Measurements from ENCODE around the gene ELP2.
A peak's percentile ranks its signal among the peaks of the same experiment; 100 is the strongest.

The ELP2 gene

DNA sequence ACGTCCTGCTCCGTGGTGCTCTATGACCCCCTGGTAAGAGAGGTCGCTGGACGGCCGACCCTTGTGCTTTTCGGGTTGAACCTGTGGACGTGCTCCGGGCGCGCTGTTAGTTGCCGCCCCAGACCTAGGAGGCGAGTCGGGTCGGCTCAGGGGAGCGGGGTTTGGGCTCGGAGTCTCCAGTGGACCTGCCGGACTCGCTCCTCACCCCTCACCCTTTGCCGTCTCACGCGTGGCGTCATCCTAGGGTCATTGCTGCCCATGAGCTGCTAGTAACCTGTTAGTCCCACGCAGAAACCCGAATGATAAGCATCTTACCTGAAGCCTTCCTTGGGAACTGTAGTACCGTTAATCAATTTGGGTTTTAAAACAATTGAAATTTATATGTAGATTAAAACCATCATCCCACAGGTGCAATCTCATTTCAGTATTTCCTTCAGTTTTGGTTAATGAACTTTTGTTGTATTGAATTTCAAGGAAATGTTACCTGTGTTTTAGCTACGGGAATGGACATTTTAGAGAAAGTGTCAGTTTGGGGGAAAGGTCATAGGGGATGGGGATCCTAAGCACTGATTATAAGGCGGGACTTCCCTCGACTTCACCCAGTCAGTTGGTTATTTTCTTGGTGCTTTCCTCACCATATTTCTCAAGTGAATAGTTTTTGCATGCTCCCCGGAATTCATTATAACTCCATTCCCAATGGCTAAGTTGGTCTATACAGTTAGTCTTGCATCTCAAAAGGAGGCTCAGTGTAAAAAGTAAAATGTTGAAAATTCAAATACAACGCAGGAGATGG is 536 bp downstream of the ELP2 start:
- Histone ChIP-seq H3K36me3 (ENCODE audit: control insufficient read depth, insufficient read depth, low read length) (peaks cover 2% of the 10 kb centered on the region; the same call in 1 of the 2 replicates), H3K27me3 (replicated peaks; ENCODE audit: control insufficient read depth, insufficient read depth, low read length) (no peaks in the 10 kb centered on the region), H3K4me3 (replicated peaks; ENCODE audit: low read depth, low read length) (peak overlapping the region; percentile 100)
- no peak for DNase-seq (ENCODE audit: extremely low read depth, insufficient read length)
- TF ChIP-seq, protein P1, sequence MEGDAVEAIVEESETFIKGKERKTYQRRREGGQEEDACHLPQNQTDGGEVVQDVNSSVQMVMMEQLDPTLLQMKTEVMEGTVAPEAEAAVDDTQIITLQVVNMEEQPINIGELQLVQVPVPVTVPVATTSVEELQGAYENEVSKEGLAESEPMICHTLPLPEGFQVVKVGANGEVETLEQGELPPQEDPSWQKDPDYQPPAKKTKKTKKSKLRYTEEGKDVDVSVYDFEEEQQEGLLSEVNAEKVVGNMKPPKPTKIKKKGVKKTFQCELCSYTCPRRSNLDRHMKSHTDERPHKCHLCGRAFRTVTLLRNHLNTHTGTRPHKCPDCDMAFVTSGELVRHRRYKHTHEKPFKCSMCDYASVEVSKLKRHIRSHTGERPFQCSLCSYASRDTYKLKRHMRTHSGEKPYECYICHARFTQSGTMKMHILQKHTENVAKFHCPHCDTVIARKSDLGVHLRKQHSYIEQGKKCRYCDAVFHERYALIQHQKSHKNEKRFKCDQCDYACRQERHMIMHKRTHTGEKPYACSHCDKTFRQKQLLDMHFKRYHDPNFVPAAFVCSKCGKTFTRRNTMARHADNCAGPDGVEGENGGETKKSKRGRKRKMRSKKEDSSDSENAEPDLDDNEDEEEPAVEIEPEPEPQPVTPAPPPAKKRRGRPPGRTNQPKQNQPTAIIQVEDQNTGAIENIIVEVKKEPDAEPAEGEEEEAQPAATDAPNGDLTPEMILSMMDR (IDR thresholded peaks at IDR 0.05; ENCODE audit: insufficient read depth, low read length, poor library complexity, severe bottlenecking) = no peak

- Histone ChIP-seq H3K4me3 (replicated peaks; ENCODE audit: low read depth, low read length) (peak overlapping the region; percentile 100), H3K27me3 (replicated peaks; ENCODE audit: control insufficient read depth, insufficient read depth, low read length) (no peaks in the 10 kb centered on the region), H3K36me3 (ENCODE audit: control insufficient read depth, insufficient read depth, low read length) (peaks cover 2% of the 10 kb centered on the region; the same call in 1 of the 2 replicates)
- TF ChIP-seq, protein P1 (IDR thresholded peaks at IDR 0.05; ENCODE audit: insufficient read depth, low read length, poor library complexity, severe bottlenecking) = no peak
- no peak for DNase-seq (ENCODE audit: extremely low read depth, insufficient read length)
These were observed 1.4 kb downstream of the ELP2 start for GRCh38 chr18:36130883-36131653.

DNA sequence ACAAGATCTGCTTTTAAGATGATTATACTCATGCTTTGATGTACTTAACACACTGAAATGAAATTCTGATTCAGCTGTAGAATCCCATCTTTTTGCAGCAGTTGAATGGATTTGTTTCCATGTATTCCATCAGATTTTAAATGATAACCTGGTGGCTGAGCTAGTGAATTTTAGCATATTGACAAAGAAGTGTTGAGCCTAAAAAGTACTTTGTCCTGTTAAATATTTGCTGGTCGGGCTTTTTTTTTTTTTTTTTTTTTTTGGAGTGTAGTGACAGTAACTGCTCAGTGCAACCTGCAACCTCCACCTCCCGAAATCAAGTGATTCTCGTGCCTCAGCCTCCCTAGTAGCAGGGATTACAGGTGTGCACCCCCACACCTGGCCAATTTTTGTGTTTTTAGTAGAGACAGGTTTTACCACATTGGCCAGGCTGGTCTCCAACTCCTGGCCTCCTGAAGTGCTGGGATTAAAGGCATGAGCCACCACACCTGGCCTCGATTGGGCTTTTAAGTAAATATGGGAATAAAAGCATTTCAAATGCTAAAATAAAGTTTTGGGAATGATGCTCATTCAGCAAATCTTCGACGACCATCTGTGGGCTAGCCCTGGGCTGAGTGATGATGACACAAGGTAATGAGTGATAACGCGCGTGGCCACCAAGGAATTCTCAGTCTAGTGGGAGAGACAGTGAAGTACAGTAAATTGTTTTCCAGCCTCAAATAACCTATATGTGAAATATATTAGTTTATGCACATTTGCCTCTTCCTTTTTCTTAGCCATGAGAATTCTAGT is 2.2 kb downstream of the ELP2 start:
- Histone ChIP-seq H3K4me3 (replicated peaks; ENCODE audit: low read depth, low read length) (peak overlapping the region; percentile 100), H3K36me3 (ENCODE audit: control insufficient read depth, insufficient read depth, low read length) (no peaks in the 10 kb centered on the region; the same call in 1 of the 2 replicates), H3K27me3 (replicated peaks; ENCODE audit: control insufficient read depth, insufficient read depth, low read length) (no peaks in the 10 kb centered on the region)
- no peak for DNase-seq (ENCODE audit: extremely low read depth, insufficient read length)
- TF ChIP-seq, protein P1 (IDR thresholded peaks at IDR 0.05; ENCODE audit: insufficient read depth, low read length, poor library complexity, severe bottlenecking) = no peak

GRCh38 chr18:36132756-36133155 is 3.1 kb downstream of the ELP2 start:
- Histone ChIP-seq H3K4me3 (replicated peaks; ENCODE audit: low read depth, low read length) (no peak overlapping the region), H3K27me3 (replicated peaks; ENCODE audit: control insufficient read depth, insufficient read depth, low read length) (no peaks in the 10 kb centered on the region), H3K36me3 (ENCODE audit: control insufficient read depth, insufficient read depth, low read length) (no peaks in the 10 kb centered on the region; the same call in 1 of the 2 replicates)
- no peak for DNase-seq (ENCODE audit: extremely low read depth, insufficient read length)
- TF ChIP-seq, protein P1 (IDR thresholded peaks at IDR 0.05; ENCODE audit: insufficient read depth, low read length, poor library complexity, severe bottlenecking) = no peak

DNA sequence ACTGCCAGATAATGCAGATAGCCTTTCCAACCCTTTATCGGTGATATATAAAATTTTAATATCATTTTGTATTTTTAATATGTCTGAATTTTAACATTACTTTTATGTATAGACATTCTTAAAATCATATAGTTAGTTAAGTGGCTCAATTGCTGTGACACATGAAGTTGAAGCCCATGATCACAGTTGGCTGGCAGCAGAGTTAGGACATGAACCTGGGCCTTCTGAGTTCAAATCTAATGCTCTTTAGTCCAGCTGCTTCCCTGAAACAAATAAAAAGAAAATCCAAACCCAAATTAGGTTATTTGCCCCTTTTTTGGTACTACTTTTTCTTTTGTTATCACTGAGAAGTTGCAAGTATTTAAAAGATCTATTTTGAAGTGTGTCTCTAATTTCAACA is 5.6 kb downstream of the ELP2 start:
- no peak for DNase-seq (ENCODE audit: extremely low read depth, insufficient read length)
- Histone ChIP-seq H3K4me3 (replicated peaks; ENCODE audit: low read depth, low read length) (no peak overlapping the region), H3K36me3 (ENCODE audit: control insufficient read depth, insufficient read depth, low read length) (peaks cover 3% of the 10 kb centered on the region), H3K27me3 (replicated peaks; ENCODE audit: control insufficient read depth, insufficient read depth, low read length) (no peaks in the 10 kb centered on the region)
- TF ChIP-seq, protein P1 (IDR thresholded peaks at IDR 0.05; ENCODE audit: insufficient read depth, low read length, poor library complexity, severe bottlenecking) = no peak
